GM12873 (cell line): ENCODE results near the gene CCL21.

ENCODE experiments used
- CTCF ChIP-seq: IDR thresholded peaks from 2 replicates; pipeline ENCODE4 v1.5.1; 2012; ENCODE audit warnings: low read depth, mild to moderate bottlenecking, moderate library complexity, low read length, control low read depth; ENCODE audit not compliant: insufficient read depth; ENCODE audit errors: missing control alignments

CCL21 gene

GRCh38 chr9:34710023-34710422 is at the start of gene CCL21:
Gene CCL21 (minus strand): TSS chr9:34710136. CDS start chr9:34710066, 70 bp downstream.
- TF ChIP-seq CTCF, result no peak

- no peak for TF ChIP-seq CTCF
Measured at GRCh38 chr9:34759432-34760134, 49.6 kb upstream of the CCL21 start.

GRCh38 chr9:34746526-34746925 is 36.6 kb upstream of the CCL21 start:
- TF ChIP-seq CTCF, result no peak

GRCh38 chr9:34744295-34745221 is 34.6 kb upstream of the CCL21 start:
- no peak for TF ChIP-seq CTCF

GRCh38 chr9:34742710-34743109 is 32.8 kb upstream of the CCL21 start:
- no peak for TF ChIP-seq CTCF

GRCh38 chr9:34741628-34742027 is 31.7 kb upstream of the CCL21 start:
- no peak for TF ChIP-seq CTCF

GRCh38 chr9:34737677-34738260 is 27.8 kb upstream of the CCL21 start:
- no peak for TF ChIP-seq CTCF
